Stimulated activated naive CD8-positive, alpha-beta T cell treated with anti-CD3 and anti-CD28 coated beads, Interleukin-15, amount 100 ng/mL, for 72 hours (primary cell): ENCODE results near the gene FLT3.
"Not testable (repeated sequence)": the region's sequence is repeated elsewhere in the genome, so short reads cannot be mapped to it uniquely, and the experiment has no call there.

Experiments
- ATAC-seq: fragments of 150-1000 bp; cut with Tn5 transposase; 2 replicates; pipeline ENCODE4 v1.10.0; 2021; ENCODE audit warnings: mild to moderate bottlenecking, moderate library complexity
- DNase-seq, 2 donors: peaks; one replicate each; pipeline ENCODE4 v3.0.0; 2021 to 2022
- H3K27ac Mint-ChIP-seq, 2 donors: one replicate each; pipeline ENCODE4 v1.8.0; 2022; ENCODE audit warnings: mild to moderate bottlenecking in 2 of 2, mixed read lengths in 2 of 2, moderate library complexity in 2 of 2
- H3K27me3 Mint-ChIP-seq: one replicate; pipeline ENCODE4 v1.8.0; 2022; ENCODE audit warnings: mixed read lengths
- H3K4me1 Mint-ChIP-seq: one replicate; pipeline ENCODE4 v1.8.0; 2022; ENCODE audit warnings: mild to moderate bottlenecking, mixed read lengths
- H3K4me3 Mint-ChIP-seq, 2 donors: one replicate each; pipeline ENCODE4 v1.8.0; 2022; ENCODE audit warnings: mild to moderate bottlenecking in 2 of 2, mixed read lengths in 2 of 2, moderate library complexity in 1 of 2
- H3K9me3 Mint-ChIP-seq, 2 donors: one replicate each; pipeline ENCODE4 v1.8.0; 2022; ENCODE audit warnings: mixed read lengths in 2 of 2

FLT3 gene

GRCh38 chr13:28005016-28005415, 95.4 kb downstream of the FLT3 start:
- H3K4me1 Mint-ChIP-seq, DNase-seq, ATAC-seq, H3K9me3 Mint-ChIP-seq, H3K27ac Mint-ChIP-seq, H3K4me3 Mint-ChIP-seq: not testable (repeated sequence)
- H3K27me3 Mint-ChIP-seq = peaks cover 11% of the 10 kb centered on the region

- H3K4me3 Mint-ChIP-seq = no peak overlapping the region
Observed at GRCh38 chr13:28002886-28003698, 97.3 kb downstream of the FLT3 start.

GRCh38 chr13:28001837-28002473, 98.4 kb downstream of the FLT3 start:
- Mint-ChIP-seq H3K27ac (no peak overlapping the region), H3K4me3 (no peak overlapping the region), H3K9me3 (no peaks in the 10 kb centered on the region), H3K27me3 (no peaks in the 10 kb centered on the region), H3K4me1 (peaks cover 6% of the 10 kb centered on the region)
- DNase-seq = no peak
- no peak for ATAC-seq

More at GRCh38 chr13:28002886-28003698, 97.3 kb downstream of the FLT3 start:
- Mint-ChIP-seq H3K27ac (no peak overlapping the region), H3K9me3 (no peaks in the 10 kb centered on the region), H3K27me3 (peaks cover 6% of the 10 kb centered on the region), H3K4me1 (peaks cover 4% of the 10 kb centered on the region)
- ATAC-seq (no peak), DNase-seq (no peak)

- no peak for DNase-seq
Observed at GRCh38 chr13:28001049-28001448, 99.3 kb downstream of the FLT3 start.

GRCh38 chr13:28000567-28000966, 99.8 kb downstream of the FLT3 start:
- Mint-ChIP-seq H3K4me1 (peaks cover 6% of the 10 kb centered on the region), H3K27ac (no peak overlapping the region), H3K9me3 (no peaks in the 10 kb centered on the region), H3K27me3 (no peaks in the 10 kb centered on the region), H3K4me3 (no peak overlapping the region)
- ATAC-seq (no peak), DNase-seq (no peak)

More at GRCh38 chr13:28001049-28001448, 99.3 kb downstream of the FLT3 start:
- no peaks in the 10 kb centered on the region for H3K27me3 Mint-ChIP-seq
- no peak overlapping the region for H3K27ac Mint-ChIP-seq
- H3K4me3 Mint-ChIP-seq = no peak overlapping the region
- H3K4me1 Mint-ChIP-seq = peaks cover 6% of the 10 kb centered on the region
- no peaks in the 10 kb centered on the region for H3K9me3 Mint-ChIP-seq
- no peak for ATAC-seq

GRCh38 chr13:27997904-27998522, 102.4 kb downstream of the FLT3 start:
- peak in 1 of 2 donors; percentile 29 for DNase-seq

GRCh38 chr13:27991881-27992280, 108.5 kb downstream of the FLT3 start:
- Mint-ChIP-seq H3K4me1 (no peaks in the 10 kb centered on the region), H3K9me3 (no peaks in the 10 kb centered on the region), H3K4me3 (no peak overlapping the region), H3K27ac (no peak overlapping the region), H3K27me3 (peaks cover 15% of the 10 kb centered on the region)
- DNase-seq (no peak), ATAC-seq (no peak)

More at GRCh38 chr13:27997904-27998522, 102.4 kb downstream of the FLT3 start:
- no peak for ATAC-seq
- no peak overlapping the region for H3K4me3 Mint-ChIP-seq
- H3K4me1 Mint-ChIP-seq = peaks cover 6% of the 10 kb centered on the region
- H3K27me3 Mint-ChIP-seq = no peaks in the 10 kb centered on the region
- H3K27ac Mint-ChIP-seq = no peak overlapping the region
- no peaks in the 10 kb centered on the region for H3K9me3 Mint-ChIP-seq

- Mint-ChIP-seq H3K4me1 (no peaks in the 10 kb centered on the region), H3K9me3 (no peaks in the 10 kb centered on the region), H3K27ac (no peak within 1 kb of the TSS), H3K4me3 (no peak within 1 kb of the TSS), H3K27me3 (peaks cover 32% of the 10 kb centered on the region)
- DNase-seq (no peak), ATAC-seq (no peak)
Observed at GRCh38 chr13:27988520-27988919, 111.9 kb downstream of the FLT3 start, which contains the start of gene URAD. URAD (minus strand) TSS chr13:27988693; CDS start chr13:27988637, 56 bp downstream.

GRCh38 chr13:27985600-27985999, 114.8 kb downstream of the FLT3 start:
- ATAC-seq = no peak
- Mint-ChIP-seq H3K4me3 (no peak overlapping the region), H3K27me3 (peaks cover 61% of the 10 kb centered on the region), H3K4me1 (no peaks in the 10 kb centered on the region), H3K9me3 (no peaks in the 10 kb centered on the region), H3K27ac (no peak overlapping the region)
- no peak for DNase-seq

- Mint-ChIP-seq H3K4me3 (no peak overlapping the region), H3K27ac (no peak overlapping the region), H3K27me3 (peaks cover 84% of the 10 kb centered on the region), H3K4me1 (peaks cover 26% of the 10 kb centered on the region), H3K9me3 (no peaks in the 10 kb centered on the region)
- ATAC-seq (no peak), DNase-seq (no peak)
Observed at GRCh38 chr13:27982361-27982760, 118.0 kb downstream of the FLT3 start.

GRCh38 chr13:27981006-27981708, 119.2 kb downstream of the FLT3 start:
- peaks cover 84% of the 10 kb centered on the region for H3K27me3 Mint-ChIP-seq
- ATAC-seq = no peak
- H3K9me3 Mint-ChIP-seq = no peaks in the 10 kb centered on the region
- H3K4me1 Mint-ChIP-seq = peaks cover 27% of the 10 kb centered on the region
- no peak overlapping the region for H3K27ac Mint-ChIP-seq
- no peak for DNase-seq
- H3K4me3 Mint-ChIP-seq = peak overlapping the region in 1 of 2 donors; percentile 16

GRCh38 chr13:27980280-27980998, 119.9 kb downstream of the FLT3 start:
- no peak overlapping the region for H3K27ac Mint-ChIP-seq
- H3K4me3 Mint-ChIP-seq = peak overlapping the region; percentile 52 to 66
- ATAC-seq (peak; percentile 25), DNase-seq (no peak)
- peaks cover 89% of the 10 kb centered on the region for H3K27me3 Mint-ChIP-seq
- no peaks in the 10 kb centered on the region for H3K9me3 Mint-ChIP-seq
- peaks cover 34% of the 10 kb centered on the region for H3K4me1 Mint-ChIP-seq

- H3K27me3 Mint-ChIP-seq = peaks cover 95% of the 10 kb centered on the region
- peak overlapping the region; percentile 52 to 66 for H3K4me3 Mint-ChIP-seq
- no peaks in the 10 kb centered on the region for H3K9me3 Mint-ChIP-seq
- ATAC-seq = no peak
- H3K27ac Mint-ChIP-seq = no peak overlapping the region
- peaks cover 38% of the 10 kb centered on the region for H3K4me1 Mint-ChIP-seq
- no peak for DNase-seq
Observed at GRCh38 chr13:27979765-27980279, 120.6 kb downstream of the FLT3 start.

- DNase-seq (no peak), ATAC-seq (no peak)
- Mint-ChIP-seq H3K27me3 (peaks cover 100% of the 10 kb centered on the region), H3K9me3 (no peaks in the 10 kb centered on the region), H3K4me1 (peaks cover 38% of the 10 kb centered on the region), H3K27ac (no peak overlapping the region), H3K4me3 (peak overlapping the region; percentile 52 to 66)
Observed at GRCh38 chr13:27979001-27979643, 121.3 kb downstream of the FLT3 start.
